ENCODE data around the gene GSTM2.

DNA sequence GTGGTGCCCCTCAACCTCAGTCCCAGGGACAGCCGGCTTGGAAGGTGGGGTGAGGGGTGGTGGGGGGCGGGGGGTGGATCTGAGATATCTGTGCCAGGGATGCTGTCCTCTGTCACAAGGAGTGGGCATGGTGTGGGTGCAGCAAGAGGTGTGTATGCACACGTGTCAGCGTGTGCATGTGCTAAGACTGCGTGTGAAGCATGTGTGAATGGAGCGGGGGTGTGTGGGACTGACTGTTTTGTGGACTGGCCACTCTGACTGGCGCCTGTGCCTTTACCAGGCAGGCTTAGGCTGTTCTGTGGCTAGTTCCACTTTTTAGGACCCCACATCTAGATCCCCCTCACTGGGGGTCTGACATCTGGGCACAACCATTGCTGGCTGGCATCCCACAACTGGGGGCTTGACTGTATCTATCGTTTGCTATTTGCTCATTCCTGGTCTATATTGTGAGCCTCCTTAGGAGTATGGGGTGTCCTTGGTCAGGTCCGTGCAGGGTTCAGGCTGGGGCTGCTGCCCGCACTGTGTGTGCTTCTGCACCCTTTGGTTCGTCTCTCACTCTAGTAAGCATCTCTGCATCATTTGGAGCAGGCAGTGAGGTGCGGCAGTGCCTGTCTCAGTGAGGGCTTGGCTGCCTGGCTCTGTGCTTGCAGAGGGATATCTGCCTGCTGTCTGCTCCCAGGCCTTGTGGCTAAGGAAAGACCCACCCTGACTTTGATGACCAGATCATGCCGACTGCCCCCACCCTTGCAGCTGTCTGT lies 46.3 kb upstream of the GSTM2 start:
- TF ChIP-seq POLR2A (IDR thresholded peaks at IDR 0.05) (no peak), EP300 (IDR thresholded peaks at IDR 0.05) (no peak)
- TF ChIP-seq, protein P1, sequence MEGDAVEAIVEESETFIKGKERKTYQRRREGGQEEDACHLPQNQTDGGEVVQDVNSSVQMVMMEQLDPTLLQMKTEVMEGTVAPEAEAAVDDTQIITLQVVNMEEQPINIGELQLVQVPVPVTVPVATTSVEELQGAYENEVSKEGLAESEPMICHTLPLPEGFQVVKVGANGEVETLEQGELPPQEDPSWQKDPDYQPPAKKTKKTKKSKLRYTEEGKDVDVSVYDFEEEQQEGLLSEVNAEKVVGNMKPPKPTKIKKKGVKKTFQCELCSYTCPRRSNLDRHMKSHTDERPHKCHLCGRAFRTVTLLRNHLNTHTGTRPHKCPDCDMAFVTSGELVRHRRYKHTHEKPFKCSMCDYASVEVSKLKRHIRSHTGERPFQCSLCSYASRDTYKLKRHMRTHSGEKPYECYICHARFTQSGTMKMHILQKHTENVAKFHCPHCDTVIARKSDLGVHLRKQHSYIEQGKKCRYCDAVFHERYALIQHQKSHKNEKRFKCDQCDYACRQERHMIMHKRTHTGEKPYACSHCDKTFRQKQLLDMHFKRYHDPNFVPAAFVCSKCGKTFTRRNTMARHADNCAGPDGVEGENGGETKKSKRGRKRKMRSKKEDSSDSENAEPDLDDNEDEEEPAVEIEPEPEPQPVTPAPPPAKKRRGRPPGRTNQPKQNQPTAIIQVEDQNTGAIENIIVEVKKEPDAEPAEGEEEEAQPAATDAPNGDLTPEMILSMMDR (IDR thresholded peaks at IDR 0.05): no peak
